Naive B cell (primary cell): Measurements from ENCODE around the gene PARP9. TPM values are rescaled to one million over a fixed set of nuclear protein-coding genes. Genes with fewer than 3 reads are reported as not detected.

ENCODE experiments used
- ATAC-seq, 2 donors: fragments of 150-1000 bp; cut with Tn5 transposase; 2 replicates each; pipeline ENCODE4 v1.10.0; 2021; ENCODE audit warnings: low read depth in 2 of 2, mild to moderate bottlenecking in 2 of 2, moderate library complexity in 2 of 2
- DNase-seq: peaks from one replicate; pipeline ENCODE4 v3.0.0; 2022
- H3K27ac Mint-ChIP-seq, 6 donors: one replicate each; pipeline ENCODE4 v1.8.0; 2020 to 2022; ENCODE audit warnings: mild to moderate bottlenecking in 6 of 6, mixed read lengths in 6 of 6, moderate library complexity in 5 of 6, inconsistent platforms in 2 of 6
- H3K27me3 Mint-ChIP-seq, 3 donors: one replicate each; pipeline ENCODE4 v1.8.0; 2021 to 2022; ENCODE audit warnings: mixed read lengths in 3 of 3, mild to moderate bottlenecking in 1 of 3
- H3K36me3 Mint-ChIP-seq, 2 donors: one replicate each; pipeline ENCODE4 v1.8.0; 2020 to 2022; ENCODE audit warnings: mixed read lengths in 2 of 2, inconsistent platforms in 1 of 2, mild to moderate bottlenecking in 1 of 2
- H3K4me1 Mint-ChIP-seq, 3 donors: one replicate each; pipeline ENCODE4 v1.8.0; 2020 to 2022; ENCODE audit warnings: mixed read lengths in 3 of 3, inconsistent platforms in 1 of 3, mild to moderate bottlenecking in 1 of 3, moderate library complexity in 1 of 3
- H3K4me3 Mint-ChIP-seq, 8 donors: one replicate each; pipeline ENCODE4 v1.8.0; 2020 to 2022; ENCODE audit warnings: mild to moderate bottlenecking in 8 of 8, mixed read lengths in 8 of 8, moderate library complexity in 8 of 8, inconsistent platforms in 2 of 8
- H3K9me3 Mint-ChIP-seq, 7 donors: one replicate each; pipeline ENCODE4 v1.8.0; 2020 to 2022; ENCODE audit warnings: mixed read lengths in 7 of 7, mild to moderate bottlenecking in 5 of 7, inconsistent platforms in 2 of 7, moderate library complexity in 1 of 7
- polyA plus RNA-seq, 6 donors: library from polyadenylated mRNA; unstranded; fragments of 300-500 nt; fragmentation: Illumina TruSeq; gene quantifications; one replicate each; pipeline ENCODE4 v1.2.3, GENCODE V29; 2021; ENCODE audit warnings: low read depth in 6 of 6

Gene PARP9
- polyA plus RNA-seq, 6 donors from 2014 or later: 13.1 to 26.2 (median 18.8) TPM

- H3K9me3 Mint-ChIP-seq: no peaks in the 10 kb centered on the region
- H3K27me3 Mint-ChIP-seq: no peaks in the 10 kb centered on the region
- peaks cover 4 to 20% of the 10 kb centered on the region in 2 donors for H3K36me3 Mint-ChIP-seq
- ATAC-seq: no peak
- H3K4me3 Mint-ChIP-seq: peak overlapping the region; percentile 86 to 98 (median 94)
- peak overlapping the region; percentile 84 to 98 (median 93) for H3K27ac Mint-ChIP-seq
- no peak for DNase-seq
- peaks cover 64 to 81% (median 79%) of the 10 kb centered on the region in 3 donors for H3K4me1 Mint-ChIP-seq
Observed at GRCh38 chr3:122563717-122564025, 429 bp downstream of the PARP9 start.

GRCh38 chr3:122562923-122563716, 980 bp downstream of the PARP9 start:
- no peak for ATAC-seq
- H3K4me1 Mint-ChIP-seq: peaks cover 59 to 76% (median 73%) of the 10 kb centered on the region in 3 donors
- H3K27ac Mint-ChIP-seq: peak overlapping the region; percentile 69 to 98 (median 90)
- peaks cover 2 to 20% of the 10 kb centered on the region in 2 donors for H3K36me3 Mint-ChIP-seq
- DNase-seq: no peak
- H3K9me3 Mint-ChIP-seq: no peaks in the 10 kb centered on the region
- H3K4me3 Mint-ChIP-seq: peak overlapping the region; percentile 86 to 98 (median 94)
- H3K27me3 Mint-ChIP-seq: no peaks in the 10 kb centered on the region

GRCh38 chr3:122560680-122561079, 3.4 kb downstream of the PARP9 start:
- Mint-ChIP-seq H3K4me3 (peak overlapping the region in 2 of 8 donors; percentile 22 to 81), H3K27ac (peak overlapping the region; percentile 48 to 97 (median 92)), H3K9me3 (no peaks in the 10 kb centered on the region), H3K36me3 (peaks cover 10 to 11% of the 10 kb centered on the region in 2 donors), H3K4me1 (peaks cover 41 to 52% (median 51%) of the 10 kb centered on the region in 3 donors), H3K27me3 (no peaks in the 10 kb centered on the region)
- ATAC-seq (peak; percentile 34 to 37), DNase-seq (peak; percentile 61)

GRCh38 chr3:122559906-122560305, 4.2 kb downstream of the PARP9 start:
- Mint-ChIP-seq H3K27ac (peak overlapping the region in 3 of 6 donors; percentile 30 to 97 (median 74)), H3K4me1 (peaks cover 36 to 47% (median 46%) of the 10 kb centered on the region in 3 donors), H3K9me3 (no peaks in the 10 kb centered on the region), H3K36me3 (peaks cover 15 to 19% of the 10 kb centered on the region in 2 donors), H3K27me3 (no peaks in the 10 kb centered on the region), H3K4me3 (peak overlapping the region in 1 of 8 donors; percentile 3)
- ATAC-seq (no peak), DNase-seq (no peak)

- Mint-ChIP-seq H3K27me3 (no peaks in the 10 kb centered on the region), H3K4me3 (no peak overlapping the region), H3K4me1 (peaks cover 35 to 50% (median 38%) of the 10 kb centered on the region in 3 donors), H3K36me3 (peaks cover 19 to 23% of the 10 kb centered on the region in 2 donors), H3K9me3 (no peaks in the 10 kb centered on the region), H3K27ac (no peak overlapping the region)
- no peak for ATAC-seq
- no peak for DNase-seq
Observed at GRCh38 chr3:122558605-122559004, 5.5 kb downstream of the PARP9 start.

- H3K27ac Mint-ChIP-seq: no peak overlapping the region
- ATAC-seq: no peak
Observed at GRCh38 chr3:122557356-122557755, 6.7 kb downstream of the PARP9 start.

GRCh38 chr3:122555275-122556071, 8.6 kb downstream of the PARP9 start:
- Mint-ChIP-seq H3K36me3 (peaks cover 40 to 42% of the 10 kb centered on the region in 2 donors), H3K27ac (peak overlapping the region in 1 of 6 donors; percentile 38), H3K4me1 (peaks cover 7 to 26% (median 10%) of the 10 kb centered on the region in 3 donors), H3K9me3 (no peaks in the 10 kb centered on the region), H3K27me3 (no peaks in the 10 kb centered on the region), H3K4me3 (peak overlapping the region in 1 of 8 donors; percentile 8)
- DNase-seq: no peak
- no peak for ATAC-seq

More at GRCh38 chr3:122557356-122557755, 6.7 kb downstream of the PARP9 start:
- no peak for DNase-seq
- Mint-ChIP-seq H3K4me1 (peaks cover 23 to 45% (median 26%) of the 10 kb centered on the region in 3 donors), H3K9me3 (no peaks in the 10 kb centered on the region), H3K27me3 (no peaks in the 10 kb centered on the region), H3K4me3 (no peak overlapping the region), H3K36me3 (peaks cover 29 to 31% of the 10 kb centered on the region in 2 donors)

- Mint-ChIP-seq H3K9me3 (no peaks in the 10 kb centered on the region), H3K36me3 (peaks cover 46 to 49% of the 10 kb centered on the region in 2 donors), H3K4me1 (peaks cover 0 to 23% (median 4%) of the 10 kb centered on the region in 3 donors), H3K4me3 (no peak overlapping the region), H3K27me3 (no peaks in the 10 kb centered on the region), H3K27ac (no peak overlapping the region)
- no peak for DNase-seq
- no peak for ATAC-seq
Observed at GRCh38 chr3:122553171-122553570, 10.9 kb downstream of the PARP9 start.

GRCh38 chr3:122548619-122549018, 15.5 kb downstream of the PARP9 start:
- no peaks in the 10 kb centered on the region for H3K27me3 Mint-ChIP-seq

GRCh38 chr3:122548076-122548475, 16.0 kb downstream of the PARP9 start:
- Mint-ChIP-seq H3K27ac (peak overlapping the region in 1 of 6 donors; percentile 31), H3K4me3 (no peak overlapping the region), H3K27me3 (no peaks in the 10 kb centered on the region), H3K9me3 (no peaks in the 10 kb centered on the region), H3K36me3 (peaks cover 39 to 49% of the 10 kb centered on the region in 2 donors), H3K4me1 (peaks cover 0 to 6% (median 0%) of the 10 kb centered on the region in 3 donors)
- DNase-seq: no peak
- no peak for ATAC-seq

More at GRCh38 chr3:122548619-122549018, 15.5 kb downstream of the PARP9 start:
- Mint-ChIP-seq H3K27ac (peak overlapping the region in 1 of 6 donors; percentile 29), H3K9me3 (no peaks in the 10 kb centered on the region), H3K4me3 (no peak overlapping the region), H3K36me3 (peaks cover 44 to 52% of the 10 kb centered on the region in 2 donors), H3K4me1 (peaks cover 0 to 12% (median 0%) of the 10 kb centered on the region in 3 donors)
- no peak for DNase-seq
- ATAC-seq: no peak

- H3K27me3 Mint-ChIP-seq: no peaks in the 10 kb centered on the region
- H3K4me3 Mint-ChIP-seq: no peak overlapping the region
- ATAC-seq (no peak), DNase-seq (no peak)
- peaks cover 32 to 38% of the 10 kb centered on the region in 2 donors for H3K36me3 Mint-ChIP-seq
- H3K4me1 Mint-ChIP-seq: peaks cover 0 to 4% (median 0%) of the 10 kb centered on the region in 3 donors
- no peaks in the 10 kb centered on the region for H3K9me3 Mint-ChIP-seq
- no peak overlapping the region for H3K27ac Mint-ChIP-seq
Observed at GRCh38 chr3:122546151-122546550, 17.9 kb downstream of the PARP9 start.

GRCh38 chr3:122538956-122539490, 25.1 kb downstream of the PARP9 start:
- no peak for ATAC-seq
- peak overlapping the region in 1 of 8 donors; percentile 10 for H3K4me3 Mint-ChIP-seq
- H3K27ac Mint-ChIP-seq: peak overlapping the region in 4 of 6 donors; percentile 8 to 87 (median 50)
- H3K9me3 Mint-ChIP-seq: no peaks in the 10 kb centered on the region
- no peak for DNase-seq
- H3K4me1 Mint-ChIP-seq: peaks cover 1 to 7% (median 4%) of the 10 kb centered on the region in 3 donors
- no peaks in the 10 kb centered on the region for H3K27me3 Mint-ChIP-seq
- H3K36me3 Mint-ChIP-seq: peaks cover 26% of the 10 kb centered on the region in 2 donors

- Mint-ChIP-seq H3K27ac (peak overlapping the region in 1 of 6 donors; percentile 9), H3K4me1 (peaks cover 1 to 7% (median 4%) of the 10 kb centered on the region in 3 donors), H3K36me3 (peaks cover 31 to 46% of the 10 kb centered on the region in 2 donors), H3K4me3 (no peak overlapping the region), H3K9me3 (no peaks in the 10 kb centered on the region), H3K27me3 (no peaks in the 10 kb centered on the region)
- ATAC-seq (no peak), DNase-seq (no peak)
Observed at GRCh38 chr3:122536632-122537001, 27.5 kb downstream of the PARP9 start.
